Measurements from ENCODE around the gene IGSF8.

DNA sequence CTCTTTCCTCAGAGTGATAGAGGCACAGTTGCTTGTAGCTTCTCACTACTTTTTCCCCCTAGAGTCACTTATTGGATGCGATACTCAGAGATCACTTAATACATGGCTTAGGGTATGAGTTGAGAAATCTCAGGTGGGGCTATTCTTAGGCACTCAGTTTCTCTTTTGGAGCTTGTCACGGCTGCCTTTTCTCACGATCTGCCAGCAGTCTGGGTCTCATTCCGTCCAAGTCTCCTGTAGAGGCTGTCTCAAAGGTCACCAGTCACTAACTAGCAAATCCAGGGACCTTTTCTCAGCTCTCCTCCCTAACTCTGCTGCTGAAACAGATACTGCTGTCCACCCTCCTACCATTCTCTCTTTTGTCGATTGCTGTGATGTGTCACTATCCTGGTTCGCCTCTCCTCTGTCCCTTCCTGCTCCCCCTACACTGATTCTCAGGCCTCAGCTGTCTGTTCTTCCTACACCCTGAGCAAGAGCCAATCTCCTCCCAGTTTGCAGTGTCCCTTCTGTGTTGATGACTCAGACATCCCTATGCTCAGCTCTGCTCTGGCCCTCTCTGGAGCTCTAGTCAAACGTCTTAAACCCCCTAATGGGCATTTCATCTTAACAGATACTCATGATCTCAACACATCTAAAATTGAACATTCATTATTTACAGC is 29.6 kb upstream of the IGSF8 start:
- TF ChIP-seq, protein P1, sequence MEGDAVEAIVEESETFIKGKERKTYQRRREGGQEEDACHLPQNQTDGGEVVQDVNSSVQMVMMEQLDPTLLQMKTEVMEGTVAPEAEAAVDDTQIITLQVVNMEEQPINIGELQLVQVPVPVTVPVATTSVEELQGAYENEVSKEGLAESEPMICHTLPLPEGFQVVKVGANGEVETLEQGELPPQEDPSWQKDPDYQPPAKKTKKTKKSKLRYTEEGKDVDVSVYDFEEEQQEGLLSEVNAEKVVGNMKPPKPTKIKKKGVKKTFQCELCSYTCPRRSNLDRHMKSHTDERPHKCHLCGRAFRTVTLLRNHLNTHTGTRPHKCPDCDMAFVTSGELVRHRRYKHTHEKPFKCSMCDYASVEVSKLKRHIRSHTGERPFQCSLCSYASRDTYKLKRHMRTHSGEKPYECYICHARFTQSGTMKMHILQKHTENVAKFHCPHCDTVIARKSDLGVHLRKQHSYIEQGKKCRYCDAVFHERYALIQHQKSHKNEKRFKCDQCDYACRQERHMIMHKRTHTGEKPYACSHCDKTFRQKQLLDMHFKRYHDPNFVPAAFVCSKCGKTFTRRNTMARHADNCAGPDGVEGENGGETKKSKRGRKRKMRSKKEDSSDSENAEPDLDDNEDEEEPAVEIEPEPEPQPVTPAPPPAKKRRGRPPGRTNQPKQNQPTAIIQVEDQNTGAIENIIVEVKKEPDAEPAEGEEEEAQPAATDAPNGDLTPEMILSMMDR (IDR thresholded peaks at IDR 0.05) = no peak
- TF ChIP-seq POLR2A (IDR thresholded peaks at IDR 0.05) = no peak
- TF ChIP-seq POLR2AphosphoS5 (IDR thresholded peaks at IDR 0.05; ENCODE audit: insufficient read depth in 1 of 2, low read depth in 1 of 2) = no peak

Measured in vagina (tissue), 2 donors.